DMS153 treated with DMSO at 0.1 percent for 48 hours (cell line): ENCODE results near the gene KCTD5.
"Not testable (repeated sequence)": the region's sequence is repeated elsewhere in the genome, so short reads cannot be mapped to it uniquely, and the experiment has no call there.

ENCODE experiments used
- DNase-seq: peaks from one replicate; lab custom pipeline; 2025; ENCODE audit not compliant: unreplicated experiment; lab: John Stamatoyannopoulos, UW

KCTD5 gene

GRCh38 chr16:2721634-2722173, 39.4 kb downstream of the KCTD5 start:
- not testable (repeated sequence) for DNase-seq

GRCh38 chr16:2724088-2724676, 41.9 kb downstream of the KCTD5 start:
- no peak for DNase-seq

GRCh38 chr16:2724816-2725348, 42.6 kb downstream of the KCTD5 start:
- no peak for DNase-seq

- no peak for DNase-seq
These were observed 44.6 kb downstream of the KCTD5 start for GRCh38 chr16:2726923-2727322.

GRCh38 chr16:2728034-2728433, 45.7 kb downstream of the KCTD5 start:
- no peak for DNase-seq

GRCh38 chr16:2734844-2735515, 52.7 kb downstream of the KCTD5 start:
- no peak for DNase-seq

- DNase-seq: no peak
These were observed 54.3 kb downstream of the KCTD5 start for GRCh38 chr16:2736476-2737237.

- DNase-seq: no peak
These were observed 54.9 kb downstream of the KCTD5 start for GRCh38 chr16:2737238-2737605.

- no peak for DNase-seq
These were observed 55.6 kb downstream of the KCTD5 start for GRCh38 chr16:2737895-2738418.

- no peak for DNase-seq
These were observed 56.3 kb downstream of the KCTD5 start for GRCh38 chr16:2738615-2739014.

GRCh38 chr16:2739625-2740430, 57.5 kb downstream of the KCTD5 start:
- DNase-seq: no peak

- DNase-seq: no peak
These were observed 58.2 kb downstream of the KCTD5 start for GRCh38 chr16:2740476-2740875.

- DNase-seq: no peak
These were observed 58.8 kb downstream of the KCTD5 start for GRCh38 chr16:2741168-2741567.

- no peak for DNase-seq
These were observed 60.1 kb downstream of the KCTD5 start for GRCh38 chr16:2742323-2743006.

GRCh38 chr16:2743007-2743810, 60.9 kb downstream of the KCTD5 start:
- DNase-seq: no peak

GRCh38 chr16:2744711-2745110, 62.4 kb downstream of the KCTD5 start:
- DNase-seq: no peak

- no peak for DNase-seq
These were observed 63.0 kb downstream of the KCTD5 start for GRCh38 chr16:2745116-2745890.

GRCh38 chr16:2745961-2746360, 63.6 kb downstream of the KCTD5 start:
- DNase-seq: no peak
